ENCODE data around the gene FAM193B.
A peak's percentile ranks its signal among the peaks of the same experiment; 100 is the strongest.

The FAM193B gene

GRCh38 chr5:177474002-177474476 is 80.3 kb downstream of the FAM193B start:
- ChIA-PET POLR2A (interaction anchor here (0.7 to 1.7 kb wide), 4 partner anchors 20 to 48 kb away, joined by 3 to 7 read pairs (median 4); partner anchors contain the start of genes DDX41 and GRK6), CTCF (interaction anchor here (0.6 kb wide), 1 partner anchor 17 kb away, joined by 3 read pairs; no protein-coding TSS in a partner anchor)
- no peak for TF ChIP-seq FOXA1 (IDR thresholded peaks at IDR 0.05)
- no peak for TF ChIP-seq SUZ12 (IDR thresholded peaks at IDR 0.05)
- TF ChIP-seq LEF1 (IDR thresholded peaks at IDR 0.05; ENCODE audit: borderline replicate concordance): no peak
- no peak for TF ChIP-seq CTBP1 (IDR thresholded peaks at IDR 0.05; ENCODE audit: borderline replicate concordance)
- TF ChIP-seq FOXK2 (IDR thresholded peaks at IDR 0.05): no peak
- TF ChIP-seq ZNF384 (IDR thresholded peaks at IDR 0.05): no peak
- TF ChIP-seq BHLHE40 (IDR thresholded peaks at IDR 0.05; ENCODE audit: borderline replicate concordance): no peak
- TF ChIP-seq ELF4 (IDR thresholded peaks at IDR 0.05): no peak
- no peak for TF ChIP-seq FOXM1 (IDR thresholded peaks at IDR 0.05; ENCODE audit: borderline replicate concordance)
- TF ChIP-seq PKNOX1 (IDR thresholded peaks at IDR 0.05): no peak
- TF ChIP-seq TARDBP (IDR thresholded peaks at IDR 0.05): no peak
- TF ChIP-seq L3MBTL2 (conservative IDR thresholded peaks at IDR 0.05): no peak; the same call in 1 of the 2 replicates
- TF ChIP-seq NFRKB (IDR thresholded peaks at IDR 0.05): no peak
- no peak for TF ChIP-seq HDGF (IDR thresholded peaks at IDR 0.05; ENCODE audit: borderline replicate concordance)
- TF ChIP-seq ARNT (IDR thresholded peaks at IDR 0.05): no peak
- TF ChIP-seq SP1 (IDR thresholded peaks at IDR 0.05): no peak
- DNase-seq (ENCODE audit: extremely low spot score): no peak

GRCh38 chr5:177473443-177474001 is 80.8 kb downstream of the FAM193B start, which contains the start of gene DBN1:
DBN1 (minus strand) TSS chr5:177473634; CDS start chr5:177473521, 113 bp downstream.
- peak; percentile 88 for DNase-seq (ENCODE audit: extremely low spot score)
- TF ChIP-seq LEF1 (IDR thresholded peaks at IDR 0.05; ENCODE audit: borderline replicate concordance) (no peak), SP1 (IDR thresholded peaks at IDR 0.05) (no peak), TARDBP (IDR thresholded peaks at IDR 0.05) (no peak), ELF4 (IDR thresholded peaks at IDR 0.05) (no peak), CTBP1 (IDR thresholded peaks at IDR 0.05; ENCODE audit: borderline replicate concordance) (no peak), ARNT (IDR thresholded peaks at IDR 0.05) (no peak), BHLHE40 (IDR thresholded peaks at IDR 0.05; ENCODE audit: borderline replicate concordance) (no peak), PKNOX1 (IDR thresholded peaks at IDR 0.05) (no peak), FOXK2 (IDR thresholded peaks at IDR 0.05) (no peak), L3MBTL2 (conservative IDR thresholded peaks at IDR 0.05) (no peak), FOXA1 (IDR thresholded peaks at IDR 0.05) (no peak), HDGF (IDR thresholded peaks at IDR 0.05; ENCODE audit: borderline replicate concordance) (no peak), NFRKB (IDR thresholded peaks at IDR 0.05) (no peak), ZNF384 (IDR thresholded peaks at IDR 0.05) (no peak), SUZ12 (IDR thresholded peaks at IDR 0.05) (no peak), FOXM1 (IDR thresholded peaks at IDR 0.05; ENCODE audit: borderline replicate concordance) (no peak)
- ChIA-PET CTCF (interaction anchor here (0.6 kb wide), 1 partner anchor 16 kb away, joined by 3 read pairs; no protein-coding TSS in a partner anchor), POLR2A (interaction anchor here (0.7 to 2.8 kb wide), 5 partner anchors 18 to 47 kb away, joined by 3 to 13 read pairs (median 5); partner anchors contain the start of genes DDX41 and GRK6)

- DNase-seq (ENCODE audit: extremely low spot score): peak; percentile 62
- CTCF ChIA-PET: interaction anchor here (0.9 to 1.6 kb wide), 5 partner anchors 15 to 163 kb away, joined by 3 to 10 read pairs (median 5); no protein-coding TSS in a partner anchor
- POLR2A ChIA-PET: interaction anchor here (0.6 to 2.8 kb wide), 8 partner anchors 10 to 154 kb away, joined by 3 to 13 read pairs (median 6); partner anchors contain the start of genes DDX41 and PDLIM7
- TF ChIP-seq NFRKB (IDR thresholded peaks at IDR 0.05): no peak
- no peak for TF ChIP-seq TARDBP (IDR thresholded peaks at IDR 0.05)
- no peak for TF ChIP-seq CTBP1 (IDR thresholded peaks at IDR 0.05; ENCODE audit: borderline replicate concordance)
- TF ChIP-seq FOXM1 (IDR thresholded peaks at IDR 0.05; ENCODE audit: borderline replicate concordance): no peak; the same call in 1 of the 2 replicates
- no peak for TF ChIP-seq SUZ12 (IDR thresholded peaks at IDR 0.05)
- no peak for TF ChIP-seq ARNT (IDR thresholded peaks at IDR 0.05)
- TF ChIP-seq PKNOX1 (IDR thresholded peaks at IDR 0.05): no peak
- TF ChIP-seq L3MBTL2 (conservative IDR thresholded peaks at IDR 0.05): no peak
- no peak for TF ChIP-seq BHLHE40 (IDR thresholded peaks at IDR 0.05; ENCODE audit: borderline replicate concordance)
- TF ChIP-seq ELF4 (IDR thresholded peaks at IDR 0.05): no peak
- no peak for TF ChIP-seq SP1 (IDR thresholded peaks at IDR 0.05)
- TF ChIP-seq ZNF384 (IDR thresholded peaks at IDR 0.05): no peak
- TF ChIP-seq FOXA1 (IDR thresholded peaks at IDR 0.05): no peak
- no peak for TF ChIP-seq LEF1 (IDR thresholded peaks at IDR 0.05; ENCODE audit: borderline replicate concordance)
- no peak for TF ChIP-seq FOXK2 (IDR thresholded peaks at IDR 0.05)
Measured at GRCh38 chr5:177472460-177473442, 81.6 kb downstream of the FAM193B start.

- CTCF ChIA-PET: interaction anchor here (0.9 to 1.6 kb wide), 5 partner anchors 14 to 162 kb away, joined by 3 to 10 read pairs (median 5); no protein-coding TSS in a partner anchor
- no peak for TF ChIP-seq LEF1 (IDR thresholded peaks at IDR 0.05; ENCODE audit: borderline replicate concordance)
- DNase-seq (ENCODE audit: extremely low spot score): no peak
Measured at GRCh38 chr5:177471610-177472356, 82.6 kb downstream of the FAM193B start.

More at GRCh38 chr5:177471610-177472356, 82.6 kb downstream of the FAM193B start:
- POLR2A ChIA-PET: interaction anchor here (0.6 to 2.8 kb wide), 7 partner anchors 9 to 153 kb away, joined by 3 to 13 read pairs (median 6); partner anchors contain the start of genes DDX41 and PDLIM7

Measured in HEK293T (cell line).